ENCODE measurements around the gene CANT1. TPM values are rescaled to one million over a fixed set of nuclear protein-coding genes. Genes with fewer than 3 reads are reported as not detected.

The CANT1 gene
- 61.8 and 62.1 TPM in 2 replicates for total RNA-seq

GRCh38 chr17:79009397-79010303 lies at the start of gene CANT1:
Gene CANT1 (minus strand): TSS chr17:79009764. CDS start chr17:78997622, 12,142 bp downstream.

GRCh38 chr17:79023886-79024771 lies 14.6 kb upstream of the CANT1 start, which contains the start of gene C1QTNF1:
Gene C1QTNF1 (plus strand): TSS chr17:79024169. CDS start chr17:79043969, 19,800 bp downstream.

GRCh38 chr17:78979780-78980623 lies 29.6 kb downstream of the CANT1 start, which contains the start of gene LGALS3BP:
Gene LGALS3BP (minus strand): TSS chr17:78979923. CDS start chr17:78977191, 2,732 bp downstream.

Other genes starting within 250 kb of the CANT1 start
- 18.0 and 31.0 TPM in 2 replicates for gene CYTH1, start 227.5 kb downstream of the CANT1 start, total RNA-seq
- gene USP36, start 168.9 kb downstream of the CANT1 start, total RNA-seq, result 25.3 and 25.6 TPM in 2 replicates
- gene CEP295NL, start 106.6 kb downstream of the CANT1 start, total RNA-seq, result 0.16 and 0.38 TPM in 2 replicates
- 108 and 364 TPM in 2 replicates for gene TIMP2, start 84.4 kb downstream of the CANT1 start, total RNA-seq
- gene LGALS3BP, start 29.8 kb downstream of the CANT1 start, total RNA-seq, result 363 and 799 TPM in 2 replicates
- gene C1QTNF1, start 14.4 kb upstream of the CANT1 start, total RNA-seq, result 8.0 and 16.9 TPM in 2 replicates
- gene ENGASE, start 65.1 kb upstream of the CANT1 start, total RNA-seq, result 6.5 and 9.0 TPM in 2 replicates